ENCODE measurements around the gene NRG2.

DNA sequence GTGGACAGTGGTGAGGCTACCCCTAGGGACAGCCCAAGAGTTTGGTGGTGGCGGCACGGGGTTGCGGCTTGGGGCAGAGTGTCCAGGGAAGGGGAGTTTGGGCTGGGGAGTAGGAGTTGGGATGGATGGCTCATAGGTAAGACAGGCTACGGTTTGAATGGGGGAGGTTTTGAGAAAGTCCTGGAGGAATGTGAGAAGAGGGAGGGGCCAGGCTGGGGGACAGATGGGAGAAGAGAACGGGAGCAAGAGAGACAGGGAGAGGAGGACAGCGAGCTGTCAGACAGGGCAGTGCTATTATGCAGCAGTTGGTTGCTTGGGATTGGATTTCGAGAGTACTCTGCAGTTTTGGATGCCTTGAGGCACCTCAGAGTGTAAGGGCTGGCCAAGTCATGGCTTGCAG lies 223.0 kb downstream of the NRG2 start:
- no peak for TF ChIP-seq CTCF (IDR thresholded peaks at IDR 0.05; ENCODE audit: control extremely low read depth in 1 of 3, insufficient read depth in 1 of 3, low read depth in 1 of 3, low read length in 3 of 3)
- TF ChIP-seq, protein P1, sequence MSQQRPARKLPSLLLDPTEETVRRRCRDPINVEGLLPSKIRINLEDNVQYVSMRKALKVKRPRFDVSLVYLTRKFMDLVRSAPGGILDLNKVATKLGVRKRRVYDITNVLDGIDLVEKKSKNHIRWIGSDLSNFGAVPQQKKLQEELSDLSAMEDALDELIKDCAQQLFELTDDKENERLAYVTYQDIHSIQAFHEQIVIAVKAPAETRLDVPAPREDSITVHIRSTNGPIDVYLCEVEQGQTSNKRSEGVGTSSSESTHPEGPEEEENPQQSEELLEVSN (IDR thresholded peaks at IDR 0.05) = no peak
- TF ChIP-seq JUN (IDR thresholded peaks at IDR 0.05; ENCODE audit: low read depth, low read length) = no peak

Measured in H1 (cell line).